Endometrial microvascular endothelial cells (primary cell): ENCODE results near the gene ZNF423. TPM values are rescaled to one million over a fixed set of nuclear protein-coding genes. Genes with fewer than 3 reads are reported as not detected.
"Not testable (repeated sequence)": the region's sequence is repeated elsewhere in the genome, so short reads cannot be mapped to it uniquely, and the experiment has no call there.

Experiments
- in situ Hi-C: cut with HindIII; loops from 2 replicates; pipeline ENCODE4 v1.10.0; 2017; ENCODE audit warnings: low sequenced_read_pairs, low pct_unique_long_range_greater_than_20kb; ENCODE audit errors: inconsistent ontology term
- total RNA-seq: library from RNA; depleted of rRNA; stranded (reverse); fragments of >200 nt; gene quantifications from one replicate; pipeline ENCODE4 v1.2.3, GENCODE V29; 2015; ENCODE audit errors: inconsistent ontology term

The ZNF423 gene
- total RNA-seq, 1 donor from 2014 or later = 1.2 TPM

DNA sequence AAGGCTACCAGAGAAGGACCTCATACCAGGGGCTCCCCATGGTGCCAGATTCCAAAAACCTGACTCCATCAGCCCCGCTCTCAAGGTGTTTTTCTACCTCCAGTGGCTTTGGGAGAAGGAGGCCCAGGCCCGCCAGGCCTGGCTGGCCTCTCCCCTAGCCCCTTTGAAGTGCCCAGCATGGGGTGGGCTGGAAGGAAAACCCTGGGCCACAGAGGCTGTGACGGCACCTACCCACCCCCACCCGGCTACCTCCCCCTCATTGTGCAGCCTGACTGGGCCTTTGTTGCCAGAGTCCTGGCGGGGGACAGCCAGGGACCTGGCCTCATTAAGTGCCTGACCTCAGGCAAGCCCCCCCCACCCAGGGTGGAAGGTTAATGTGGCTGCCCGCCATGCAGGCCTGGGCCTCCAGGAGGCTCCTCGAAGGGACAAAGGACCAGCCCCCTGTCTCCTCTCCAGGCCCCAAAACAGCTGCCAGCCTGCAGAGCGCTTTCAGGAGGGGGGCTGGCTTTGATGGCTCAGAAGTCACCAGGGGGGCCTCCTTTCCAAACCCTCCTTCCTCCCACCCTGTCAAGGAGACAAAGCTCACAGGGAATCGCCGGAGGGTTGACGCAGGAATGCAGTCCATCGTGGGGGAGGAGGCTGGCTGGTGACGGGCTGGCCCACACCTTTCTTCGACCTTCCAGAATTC is 159.4 kb downstream of the ZNF423 start:
- in situ Hi-C loops = no loop called here

DNA sequence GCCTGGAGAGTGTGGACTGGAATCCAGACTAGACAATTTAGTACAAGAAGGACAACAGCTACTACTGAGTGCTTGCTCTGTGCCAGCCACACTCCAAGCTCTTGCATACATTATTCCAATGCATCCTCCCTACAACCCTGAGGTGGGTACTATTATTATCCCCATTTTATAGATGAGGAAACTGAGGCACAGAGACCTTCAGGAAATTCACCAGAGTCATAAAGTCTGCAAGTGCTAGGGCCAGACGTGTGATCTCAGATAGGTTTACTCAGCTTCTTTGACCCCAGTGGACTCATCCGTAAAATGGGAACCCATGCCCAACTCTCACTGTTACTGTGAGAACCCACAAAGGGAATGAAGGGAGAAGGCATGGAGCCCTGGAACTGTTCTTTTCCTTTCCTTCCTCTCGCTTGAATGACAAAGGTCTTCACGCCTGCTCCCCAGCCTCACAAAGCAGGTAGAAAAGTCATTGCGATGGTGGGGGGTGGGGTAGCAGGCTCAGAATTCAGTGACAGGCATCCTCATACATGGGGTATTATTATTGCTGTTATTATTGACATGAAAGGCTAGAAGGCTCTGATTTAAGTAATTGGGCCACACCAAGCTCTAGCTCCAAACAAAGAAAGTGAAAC is 160.0 kb downstream of the ZNF423 start:
- in situ Hi-C loops = no loop called here

DNA sequence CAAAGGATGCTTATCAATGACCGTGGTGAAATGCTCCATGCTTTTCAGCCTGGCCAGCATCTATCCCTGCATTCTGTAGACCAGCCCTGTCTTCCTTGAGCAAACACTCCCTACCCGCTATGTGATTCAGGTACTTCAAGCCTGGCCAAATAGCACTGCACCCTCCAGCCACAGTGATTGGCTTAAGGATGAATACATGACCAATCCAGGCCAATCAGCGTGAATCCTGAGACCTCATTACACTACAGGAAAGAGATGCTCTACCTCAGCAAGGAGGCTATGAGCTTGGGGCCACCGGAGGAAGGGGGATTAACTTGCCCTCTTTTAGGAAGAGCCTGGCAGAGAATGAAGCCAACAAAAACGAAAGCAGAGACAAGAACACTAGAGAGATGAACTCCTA is 162.5 kb downstream of the ZNF423 start:
- in situ Hi-C loops = no loop called here

DNA sequence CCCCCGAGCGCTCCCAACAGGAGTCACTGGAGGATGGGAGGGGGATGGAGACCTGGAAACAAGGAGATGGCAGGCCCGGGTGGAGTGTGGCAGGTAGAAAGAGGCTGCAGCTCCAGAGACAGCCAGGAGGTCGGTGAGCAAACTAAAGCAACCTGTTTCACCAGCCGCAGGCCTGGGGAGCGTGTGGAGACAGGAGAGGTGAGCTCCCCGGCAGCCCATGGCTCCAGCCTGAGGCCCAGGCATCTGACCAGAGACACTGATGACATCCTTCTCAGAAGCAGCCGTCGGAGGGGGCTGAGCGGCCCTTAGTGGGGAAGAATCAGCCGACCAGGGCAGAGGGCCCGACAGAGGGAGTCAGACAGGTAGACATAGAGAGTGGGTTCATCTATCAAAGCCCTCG is 165.1 kb downstream of the ZNF423 start:
- in situ Hi-C loops = no loop called here

DNA sequence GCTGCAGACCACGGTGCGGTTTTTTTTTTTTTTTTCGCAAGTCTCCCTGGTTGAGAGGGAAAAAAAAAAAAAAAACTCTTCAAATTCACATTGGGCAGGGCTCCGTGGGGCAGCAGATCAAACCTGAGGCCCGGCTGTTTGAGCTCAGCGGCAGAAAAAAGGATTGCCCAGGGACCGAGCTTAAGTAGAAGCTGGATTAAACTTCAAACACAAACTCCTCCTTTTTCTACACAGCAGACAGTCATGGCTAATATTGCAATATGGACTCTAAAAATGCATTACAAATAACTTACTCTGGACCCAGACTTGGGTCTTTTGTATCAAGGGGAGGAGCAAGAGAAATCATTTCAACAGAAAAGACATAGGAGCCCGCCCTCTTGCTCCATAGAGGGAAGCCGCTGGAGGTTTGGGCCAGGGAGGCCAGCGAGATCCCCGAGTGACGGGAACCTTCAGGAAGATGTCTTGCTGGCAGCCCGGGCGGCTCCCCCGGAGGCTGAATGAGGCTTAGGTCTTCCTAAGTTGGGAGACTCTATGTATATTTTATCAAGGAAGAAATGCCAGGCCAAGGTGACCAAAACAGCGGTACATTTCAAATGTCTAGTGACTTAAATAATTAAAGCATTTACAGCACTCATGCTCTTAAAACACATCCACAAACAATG is 167.7 kb downstream of the ZNF423 start:
- in situ Hi-C loops = no loop called here

DNA sequence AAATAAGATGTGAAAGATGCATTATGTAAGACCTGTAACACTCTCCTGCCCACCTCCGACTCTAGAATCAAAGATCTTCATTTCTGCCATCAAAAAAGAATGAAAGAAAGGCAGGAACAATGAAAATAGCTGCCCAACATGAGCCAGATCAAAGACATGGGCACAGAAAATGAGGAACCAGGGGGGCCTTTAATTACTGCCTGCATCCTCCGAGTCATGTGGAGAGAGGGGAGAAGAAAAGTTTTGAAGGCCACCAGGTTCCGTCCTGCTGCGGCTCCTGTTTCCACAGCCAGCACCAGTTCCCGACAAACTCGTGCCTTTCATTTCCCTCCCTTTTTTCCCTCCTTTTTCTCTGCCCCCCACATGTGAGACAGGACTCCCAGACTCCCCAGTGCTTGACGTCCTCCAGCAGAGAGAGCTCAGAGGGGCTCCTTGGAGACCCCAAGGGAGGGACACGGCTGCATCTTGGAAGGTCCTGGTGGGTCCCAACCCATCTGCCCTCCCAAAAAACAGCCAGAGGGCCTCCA is 168.4 kb downstream of the ZNF423 start:
- in situ Hi-C loops = no loop called here

DNA sequence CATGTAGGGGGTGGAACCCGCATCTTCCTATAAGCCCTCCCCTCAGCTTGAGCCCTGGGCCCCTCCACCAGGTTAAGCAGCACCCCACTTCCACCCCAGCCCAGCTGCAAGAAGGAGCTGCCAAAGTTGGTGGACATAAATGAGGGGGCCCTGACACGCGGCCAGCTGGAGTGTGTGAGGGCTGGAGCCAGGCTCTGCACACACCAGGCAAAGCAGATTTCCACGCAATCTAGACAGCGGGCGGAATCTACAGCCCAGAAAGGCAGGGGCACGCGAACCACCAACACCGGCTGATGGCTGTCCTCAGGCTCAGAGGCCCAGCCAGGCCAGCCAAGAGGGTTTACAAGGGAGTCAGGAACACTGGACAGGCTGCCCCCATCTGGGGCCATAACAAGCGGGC is 171.2 kb downstream of the ZNF423 start:
- in situ Hi-C loops = no loop called here

DNA sequence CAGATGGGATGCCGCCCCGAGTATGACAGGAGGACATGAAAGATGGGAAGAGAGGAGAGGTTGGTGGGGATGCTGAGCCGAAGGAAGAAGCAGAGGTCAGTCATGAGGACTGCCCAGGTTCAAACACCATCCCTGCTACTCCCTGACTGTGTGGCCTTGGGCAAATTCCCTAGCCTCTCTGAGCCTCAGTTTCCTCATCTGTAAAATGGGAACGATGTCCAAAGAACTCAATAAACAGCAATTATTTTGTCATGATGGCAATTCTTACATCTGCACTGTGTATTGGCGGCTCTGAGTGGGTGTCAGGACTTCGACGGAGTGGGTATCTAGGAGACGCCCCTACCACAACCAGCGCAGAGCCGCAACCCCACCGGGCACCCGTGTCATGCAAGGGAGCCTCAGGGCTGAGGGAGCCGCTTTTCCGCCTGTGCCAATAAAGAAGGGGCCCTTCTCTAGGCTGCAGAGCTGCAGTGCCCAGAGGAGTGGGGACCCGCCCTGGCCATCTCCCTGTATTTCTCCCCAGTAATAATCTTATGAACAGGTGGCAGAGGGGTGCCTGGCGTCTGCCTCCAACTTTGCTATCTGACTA is 173.2 kb downstream of the ZNF423 start:
- in situ Hi-C loops = no loop called here

DNA sequence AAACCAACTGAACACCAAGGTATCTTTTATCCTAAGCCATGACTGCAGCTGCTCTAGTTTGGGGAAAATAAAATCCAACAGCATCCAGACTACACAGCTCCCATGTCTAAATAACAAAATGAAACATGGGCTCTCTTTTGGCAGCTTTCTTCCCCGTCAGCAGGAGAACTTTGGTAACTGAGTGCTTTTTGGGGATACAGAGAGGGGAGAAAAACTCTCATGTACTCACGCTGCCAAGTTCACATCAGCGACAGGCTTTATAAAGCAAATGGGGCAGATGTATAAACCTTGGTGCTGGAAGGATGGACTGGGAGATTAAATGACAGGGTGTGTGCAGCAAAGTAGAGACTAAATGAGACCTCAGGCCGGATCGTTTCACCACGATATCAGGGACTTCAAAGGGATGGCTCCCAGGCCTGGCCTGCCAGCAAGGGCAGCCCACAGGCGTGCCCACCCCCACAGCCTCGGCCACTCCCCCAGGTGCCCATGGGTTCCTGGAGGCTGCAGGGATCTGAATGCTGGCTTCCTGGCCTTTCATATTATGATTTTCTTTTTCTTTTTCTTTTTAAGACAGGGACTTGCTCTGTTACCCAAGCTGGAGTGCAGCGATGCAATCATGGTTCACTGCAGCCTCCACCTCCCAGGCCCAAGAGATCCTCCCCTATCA is 174.6 kb downstream of the ZNF423 start:
- in situ Hi-C loops = no loop called here

DNA sequence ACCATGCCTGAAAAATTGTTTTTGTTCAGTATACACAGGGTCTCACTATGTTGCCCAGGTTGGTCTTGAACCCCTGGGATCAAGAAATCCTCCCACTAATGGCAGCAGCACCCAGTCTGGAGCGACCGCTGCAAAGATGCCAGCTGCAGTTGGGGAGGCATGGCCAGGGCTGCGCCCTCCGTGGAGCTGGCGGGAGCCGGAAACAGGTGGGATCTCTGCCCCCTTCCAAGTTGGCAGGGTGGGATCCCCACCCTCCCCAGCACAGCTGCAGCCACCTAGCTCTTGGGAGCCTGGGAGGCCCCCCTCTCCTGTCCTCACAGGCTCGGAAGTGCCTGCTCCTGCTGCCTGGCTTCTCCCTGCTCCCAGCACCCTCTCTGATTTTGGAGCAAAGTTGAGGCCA is 176.8 kb downstream of the ZNF423 start:
- in situ Hi-C loops = no loop called here

DNA sequence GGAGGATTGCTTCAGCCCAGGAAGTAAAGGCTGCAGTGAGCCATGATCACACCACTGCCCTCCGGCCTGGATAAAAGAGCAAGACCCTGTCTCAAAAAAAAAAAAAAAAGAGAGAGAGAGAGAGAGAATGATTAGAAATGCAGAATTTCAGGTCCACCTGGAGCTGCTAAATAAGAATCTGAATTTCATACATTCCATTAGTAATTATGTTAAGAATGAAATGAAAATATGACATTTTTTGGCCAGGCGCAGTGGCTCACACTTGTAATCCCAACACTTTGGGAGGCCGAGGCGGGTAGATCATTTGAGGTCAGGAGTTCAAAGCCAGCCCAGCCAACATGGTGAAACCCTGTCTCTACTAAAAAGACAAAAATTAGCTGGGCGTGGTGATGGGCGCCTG is 178.3 kb downstream of the ZNF423 start:
- in situ Hi-C loops = not testable (repeated sequence)

DNA sequence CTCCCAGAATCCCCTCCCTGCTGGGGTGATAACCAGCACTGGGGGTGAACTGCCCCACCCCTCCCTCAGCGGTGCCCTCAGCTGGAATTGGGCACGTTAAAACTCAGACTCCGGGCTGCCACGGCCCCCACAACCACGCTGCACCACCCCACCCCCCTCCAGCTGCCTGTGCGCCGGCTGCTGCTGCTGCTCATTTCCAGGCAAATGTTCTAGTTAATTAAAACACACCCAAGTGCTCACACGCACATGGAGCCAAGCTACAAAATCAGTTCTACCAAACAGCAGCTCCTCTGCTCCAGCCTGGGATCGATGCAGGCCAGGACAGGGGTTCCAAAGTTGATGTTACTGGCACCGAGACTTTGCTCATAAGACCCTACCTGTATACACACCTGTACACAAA is 180.5 kb downstream of the ZNF423 start:
- in situ Hi-C loops = no loop called here

DNA sequence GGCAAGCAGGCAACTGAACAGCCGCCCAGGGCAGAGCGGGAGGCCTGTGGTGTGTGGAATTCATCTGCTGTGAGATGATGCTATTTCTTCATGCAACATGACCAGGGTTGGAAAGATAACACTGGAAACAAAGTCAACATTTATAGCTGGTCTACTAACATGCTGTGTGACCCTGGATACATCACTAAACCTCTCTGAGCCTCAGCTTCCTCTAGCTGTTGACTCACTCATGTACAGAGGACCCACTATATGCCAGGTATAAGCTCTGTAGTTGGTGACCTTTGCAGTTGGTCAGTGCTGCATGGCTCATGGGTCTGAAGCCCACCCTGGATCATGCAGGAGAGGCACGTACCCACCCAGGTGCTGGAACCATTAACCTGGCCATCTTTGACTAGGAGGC is 180.9 kb downstream of the ZNF423 start:
- in situ Hi-C loops = no loop called here

DNA sequence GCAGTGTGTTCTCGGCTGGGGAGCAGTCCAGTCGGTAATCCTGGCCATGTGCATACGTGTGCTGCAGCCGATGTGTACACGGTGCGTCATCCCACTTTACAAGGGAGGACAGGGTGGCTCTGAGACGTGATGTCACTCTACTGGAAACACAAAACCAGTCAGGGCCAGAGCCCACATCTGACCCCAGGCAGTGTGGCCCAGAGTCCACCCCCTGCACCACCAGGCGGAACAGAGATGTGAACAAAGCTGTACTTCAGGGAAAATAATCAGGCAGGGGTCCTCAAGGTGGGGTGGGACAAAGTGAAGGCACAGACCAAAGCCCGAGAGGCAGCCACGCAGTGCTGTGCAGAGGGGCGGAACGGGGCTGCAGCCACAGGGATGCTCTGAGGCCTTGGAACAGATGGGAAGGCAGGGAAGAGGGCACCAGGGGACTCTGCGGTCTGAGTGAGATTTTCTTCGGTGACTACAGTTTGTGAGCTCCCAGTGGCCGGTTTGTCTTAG is 181.5 kb downstream of the ZNF423 start:
- in situ Hi-C loops = no loop called here

DNA sequence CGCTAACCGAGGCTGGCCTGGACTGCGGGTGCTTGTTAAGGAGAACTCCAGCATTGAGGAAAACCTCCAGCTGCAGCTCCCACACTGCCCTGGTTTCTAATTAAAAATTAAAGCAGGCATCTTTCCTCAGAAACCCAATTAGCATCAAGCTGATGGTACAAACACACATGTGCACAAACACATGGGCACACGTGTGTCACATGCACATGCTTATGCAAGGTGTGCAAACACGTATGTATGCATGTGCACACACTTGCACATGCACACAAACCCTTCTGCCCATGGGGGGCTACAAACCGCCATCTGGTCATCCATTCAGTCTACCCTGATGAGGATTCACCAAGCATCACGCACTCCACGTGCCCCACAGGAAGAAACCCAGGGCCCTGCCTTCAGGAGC is 182.5 kb downstream of the ZNF423 start:
- in situ Hi-C loops = no loop called here

DNA sequence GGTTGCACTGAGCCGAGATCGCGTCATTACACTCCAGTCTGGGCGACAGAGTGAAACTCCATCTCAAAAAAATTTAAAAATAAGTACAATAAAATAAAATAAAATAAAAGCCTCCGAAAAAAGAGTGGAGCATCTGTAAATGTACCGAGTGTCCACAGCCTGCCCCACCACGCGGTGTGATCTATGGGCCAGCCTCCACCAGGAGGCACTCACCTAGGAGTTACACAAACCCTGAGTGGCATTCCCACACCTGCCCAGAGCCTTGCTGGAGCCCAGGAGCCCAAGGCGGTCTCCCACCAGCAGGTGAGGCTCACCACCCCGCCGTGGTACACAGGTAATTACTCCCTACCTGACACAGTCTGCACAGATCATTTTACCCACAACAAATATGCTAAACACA is 183.2 kb downstream of the ZNF423 start:
- in situ Hi-C loops = no loop called here

DNA sequence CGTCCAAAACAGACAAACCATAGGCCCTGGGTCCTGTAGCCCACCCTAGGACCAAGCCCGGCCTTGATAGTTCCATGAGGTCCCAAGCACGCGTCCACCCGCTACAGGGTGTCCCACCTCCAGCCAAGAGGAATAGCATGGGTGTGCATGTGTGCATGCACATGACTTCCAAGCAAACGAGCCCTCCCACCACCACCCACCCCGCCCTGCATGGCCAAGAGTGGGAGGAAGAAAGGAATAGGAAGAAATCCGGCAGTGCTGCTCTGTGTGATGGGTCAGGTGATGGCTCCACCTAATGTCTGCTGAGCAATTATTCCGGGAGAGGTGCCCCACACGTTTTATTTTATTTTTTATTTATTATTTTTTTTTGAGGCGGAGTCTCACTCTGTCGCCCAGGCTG is 184.6 kb downstream of the ZNF423 start:
- in situ Hi-C loops = no loop called here

DNA sequence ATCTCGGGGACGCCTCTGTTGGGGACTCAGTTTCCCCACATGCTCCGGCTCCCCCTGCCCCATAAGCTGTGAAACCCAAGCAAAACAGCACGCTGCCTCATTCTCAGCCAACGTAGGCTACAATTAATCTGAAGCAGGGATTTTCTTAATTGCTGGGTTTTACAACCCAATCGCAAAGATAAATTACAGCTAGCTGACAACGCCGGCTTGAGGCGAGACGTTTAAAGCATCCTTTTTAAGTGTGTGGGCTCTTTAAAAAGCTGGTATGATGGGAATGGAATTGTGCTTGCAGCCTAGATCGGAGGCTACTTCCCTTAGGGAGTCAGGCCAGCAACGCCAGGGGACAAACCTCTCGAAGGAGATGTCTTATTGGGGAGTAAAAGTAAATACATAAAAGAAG is 185.3 kb downstream of the ZNF423 start:
- in situ Hi-C loops = no loop called here
